ENCODE data around the gene TCF4.

DNA sequence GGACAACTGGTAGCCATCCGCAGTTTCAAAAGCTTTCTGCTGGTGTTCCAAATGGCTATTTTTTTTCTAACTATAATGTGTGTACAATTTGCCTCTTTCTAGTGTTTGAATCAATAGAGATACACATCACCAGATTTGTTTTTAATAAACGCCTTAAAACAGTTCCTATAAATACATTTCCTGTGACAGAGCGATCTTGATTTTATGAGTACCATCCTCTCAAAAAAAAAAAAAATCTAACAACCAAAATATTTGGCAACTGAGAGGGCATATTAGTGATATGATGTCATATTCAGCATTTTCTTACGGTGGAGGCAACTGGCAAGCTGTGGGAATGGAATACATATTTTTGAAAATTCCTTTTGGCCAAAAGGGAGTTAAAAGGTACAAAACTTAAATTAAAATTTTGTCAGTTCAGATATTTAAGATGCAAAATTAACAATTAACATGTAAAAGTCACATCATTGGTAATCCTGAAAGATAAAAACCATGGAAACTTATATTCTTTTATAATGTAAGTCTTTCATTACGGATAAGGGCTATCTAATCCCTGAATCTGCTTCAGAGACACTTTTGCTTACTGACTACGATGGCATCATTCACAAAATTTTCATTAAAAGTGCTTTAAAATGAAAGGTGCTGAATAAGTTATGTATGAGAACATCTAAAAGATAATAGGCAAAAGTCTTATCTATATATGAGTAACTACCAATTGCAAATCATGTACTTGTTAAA, 268.4 kb downstream of the TCF4 start:
- TF ChIP-seq, protein P1, sequence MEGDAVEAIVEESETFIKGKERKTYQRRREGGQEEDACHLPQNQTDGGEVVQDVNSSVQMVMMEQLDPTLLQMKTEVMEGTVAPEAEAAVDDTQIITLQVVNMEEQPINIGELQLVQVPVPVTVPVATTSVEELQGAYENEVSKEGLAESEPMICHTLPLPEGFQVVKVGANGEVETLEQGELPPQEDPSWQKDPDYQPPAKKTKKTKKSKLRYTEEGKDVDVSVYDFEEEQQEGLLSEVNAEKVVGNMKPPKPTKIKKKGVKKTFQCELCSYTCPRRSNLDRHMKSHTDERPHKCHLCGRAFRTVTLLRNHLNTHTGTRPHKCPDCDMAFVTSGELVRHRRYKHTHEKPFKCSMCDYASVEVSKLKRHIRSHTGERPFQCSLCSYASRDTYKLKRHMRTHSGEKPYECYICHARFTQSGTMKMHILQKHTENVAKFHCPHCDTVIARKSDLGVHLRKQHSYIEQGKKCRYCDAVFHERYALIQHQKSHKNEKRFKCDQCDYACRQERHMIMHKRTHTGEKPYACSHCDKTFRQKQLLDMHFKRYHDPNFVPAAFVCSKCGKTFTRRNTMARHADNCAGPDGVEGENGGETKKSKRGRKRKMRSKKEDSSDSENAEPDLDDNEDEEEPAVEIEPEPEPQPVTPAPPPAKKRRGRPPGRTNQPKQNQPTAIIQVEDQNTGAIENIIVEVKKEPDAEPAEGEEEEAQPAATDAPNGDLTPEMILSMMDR (IDR thresholded peaks at IDR 0.05), result no peak
- no peak for TF ChIP-seq POLR2A (IDR thresholded peaks at IDR 0.05)

All from upper lobe of left lung (tissue), 4 donors.